OCI-LY1 (cell line): ENCODE measurements around the gene ZBTB24.
A peak's percentile ranks its signal among the peaks of the same experiment; 100 is the strongest.

Experiments used
- H2AFZ ChIP-seq: fragments of 200-600 bp; sonication (generic), shearing (Covaris generic); 2 replicates; pipeline ENCODE4 v1.6.0; 2014; ENCODE audit warnings: antibody characterized with exemption, mild to moderate bottlenecking, low read length
- H3F3A ChIP-seq: fragments of 200-600 bp; sonication (generic), shearing (Covaris generic); 2 replicates; pipeline ENCODE4 v1.6.0; 2014; ENCODE audit warnings: mild to moderate bottlenecking, antibody characterized with exemption, low read length, moderate library complexity; ENCODE audit not compliant: insufficient read depth
- H3K27ac ChIP-seq: fragments of 200-600 bp; sonication (generic); 2 replicates; pipeline ENCODE4 v1.5.1; 2014; ENCODE audit warnings: low read length, mixed run types, mild to moderate bottlenecking, low read depth; ENCODE audit not compliant: poor library complexity, severe bottlenecking
- H3K27me3 ChIP-seq: fragments of 200-600 bp; sonication (generic); 2 replicates; pipeline ENCODE4 v1.6.0; 2014; ENCODE audit warnings: antibody characterized with exemption, mild to moderate bottlenecking, low read length, moderate library complexity; ENCODE audit not compliant: insufficient read depth
- H3K36me3 ChIP-seq: fragments of 200-600 bp; sonication (generic); 2 replicates; pipeline ENCODE4 v1.6.1; 2014; ENCODE audit warnings: mild to moderate bottlenecking, antibody characterized with exemption, low read length, moderate library complexity, mixed read lengths; ENCODE audit not compliant: insufficient read depth
- H3K4me1 ChIP-seq: fragments of 200-600 bp; sonication (generic); 2 replicates; pipeline ENCODE4 v1.5.1; 2014; ENCODE audit warnings: mild to moderate bottlenecking, low read length, moderate library complexity; ENCODE audit not compliant: insufficient read depth, severe bottlenecking
- H3K4me2 ChIP-seq: fragments of 200-600 bp; sonication (generic), shearing (Covaris generic); 2 replicates; pipeline ENCODE4 v1.6.1; 2014; ENCODE audit warnings: low read length
- H3K4me3 ChIP-seq: fragments of 200-600 bp; sonication (generic); 2 replicates; pipeline ENCODE4 v1.5.1; 2014; ENCODE audit warnings: low read length, low read depth, mild to moderate bottlenecking, mixed read lengths; ENCODE audit not compliant: poor library complexity, severe bottlenecking
- H3K79me2 ChIP-seq: fragments of 200-600 bp; shearing (Covaris generic); 2 replicates; pipeline ENCODE4 v1.6.1; 2016; ENCODE audit warnings: mixed run types, low read length, mixed read lengths; ENCODE audit not compliant: insufficient read depth
- H3K9ac ChIP-seq: fragments of 200-600 bp; sonication (generic), shearing (Covaris generic); 2 replicates; pipeline ENCODE4 v1.6.1; 2014; ENCODE audit warnings: mild to moderate bottlenecking, low read length, mixed read lengths
- H3K9me2 ChIP-seq: fragments of 200-600 bp; sonication (generic), shearing (Covaris generic); 2 replicates; pipeline ENCODE4 v1.6.1; 2014; ENCODE audit warnings: low read depth, mild to moderate bottlenecking, low read length, mixed read lengths
- H3K9me3 ChIP-seq: fragments of 200-600 bp; shearing (Covaris generic); 2 replicates; pipeline ENCODE4 v1.6.1; 2014; ENCODE audit warnings: low read length, mixed read lengths
- H4K20me1 ChIP-seq: fragments of 200-600 bp; sonication (generic), shearing (Covaris generic); 2 replicates; pipeline ENCODE4 v1.6.0; 2016; ENCODE audit warnings: mild to moderate bottlenecking, low read length; ENCODE audit not compliant: insufficient read depth
- CTCF ChIP-seq: fragments of 200-600 bp; sonication (generic), shearing (Covaris generic); IDR thresholded peaks from 2 replicates; pipeline ENCODE4 v1.5.1; 2017; ENCODE audit warnings: mild to moderate bottlenecking, antibody characterized with exemption, low read length, moderate library complexity, mixed read lengths
- EZH2 ChIP-seq: fragments of 200-600 bp; sonication (generic), shearing (Covaris generic); IDR thresholded peaks from 2 replicates; pipeline ENCODE4 v1.8.0; 2017; ENCODE audit warnings: borderline replicate concordance, mixed run types, mild to moderate bottlenecking, antibody characterized with exemption, low read length, moderate library complexity, mixed read lengths

ZBTB24 gene

DNA sequence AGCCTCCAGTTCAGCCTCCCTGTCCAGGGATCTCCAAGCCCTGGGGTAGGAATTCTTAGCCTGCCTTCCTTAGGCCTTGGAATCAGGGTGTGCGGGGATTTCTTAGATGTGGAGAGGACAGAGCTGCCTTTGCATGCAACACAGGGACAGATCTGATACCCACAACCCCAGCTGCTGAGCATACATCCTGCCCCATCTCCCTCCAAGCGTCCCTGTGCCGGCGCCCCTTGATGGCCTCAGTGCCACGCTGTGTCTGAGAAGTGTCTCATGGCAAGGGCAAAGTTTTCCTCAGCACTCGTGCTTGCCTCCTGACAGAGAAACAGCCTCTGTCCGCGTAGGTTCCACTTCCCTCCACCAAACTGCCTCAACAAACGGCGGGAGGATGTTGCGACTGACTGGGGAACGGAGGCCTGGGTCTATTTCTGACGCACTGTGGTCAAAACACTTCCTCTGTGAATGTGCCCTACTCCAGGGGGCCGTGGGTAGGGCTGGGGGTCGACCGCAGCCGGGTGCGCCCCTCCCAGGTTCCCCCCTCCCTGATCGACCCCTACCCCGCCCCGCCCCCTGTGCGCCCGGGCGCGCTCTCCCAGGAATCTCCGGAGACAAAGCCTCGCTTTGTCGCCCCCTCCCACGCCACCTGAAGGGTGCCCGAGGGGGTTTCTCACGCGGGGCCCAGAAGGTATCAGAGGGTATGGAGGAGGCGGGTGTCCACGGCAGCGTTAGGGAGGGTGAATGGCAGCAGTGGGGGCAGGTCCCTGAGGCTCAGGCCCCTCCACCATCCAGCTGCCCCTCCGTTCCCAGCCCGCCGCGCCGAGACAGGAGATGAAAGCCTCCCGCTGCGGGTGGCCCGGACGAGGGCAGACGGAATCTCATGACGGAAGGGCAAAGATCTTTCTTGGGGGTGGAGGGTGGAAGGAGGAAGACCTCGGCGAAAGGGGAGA lies 28.3 kb downstream of the ZBTB24 start:
- H3K79me2 ChIP-seq, result no peaks in the 10 kb centered on the region
- H3K9me3 ChIP-seq, result no peaks in the 10 kb centered on the region
- TF ChIP-seq CTCF (no peak), EZH2 (no peak)
- H3K4me1 ChIP-seq, result peaks cover 48% of the 10 kb centered on the region
- peaks cover 7% of the 10 kb centered on the region; the same call in 1 of the 2 replicates for H3F3A ChIP-seq
- peak overlapping the region; percentile 88 for H3K27ac ChIP-seq
- peak overlapping the region; percentile 81 for H3K4me2 ChIP-seq
- no peaks in the 10 kb centered on the region for H4K20me1 ChIP-seq
- H3K9ac ChIP-seq, result peak overlapping the region; percentile 81
- H2AFZ ChIP-seq, result no peak overlapping the region
- H3K36me3 ChIP-seq, result peaks cover 20% of the 10 kb centered on the region; the same call in 1 of the 2 replicates
- peak overlapping the region; percentile 79 for H3K4me3 ChIP-seq
- no peaks in the 10 kb centered on the region for H3K27me3 ChIP-seq
- no peaks in the 10 kb centered on the region for H3K9me2 ChIP-seq

GRCh38 chr6:109453594-109454495 lies 29.2 kb downstream of the ZBTB24 start:
- H3K4me1 ChIP-seq, result peaks cover 42% of the 10 kb centered on the region
- H4K20me1 ChIP-seq, result no peaks in the 10 kb centered on the region
- H3K4me3 ChIP-seq, result peak overlapping the region; percentile 79
- H3K9ac ChIP-seq, result peak overlapping the region; percentile 81
- peaks cover 20% of the 10 kb centered on the region; the same call in 1 of the 2 replicates for H3K36me3 ChIP-seq
- peak overlapping the region; percentile 88 for H3K27ac ChIP-seq
- H3F3A ChIP-seq, result no peaks in the 10 kb centered on the region
- H3K9me2 ChIP-seq, result no peaks in the 10 kb centered on the region
- no peaks in the 10 kb centered on the region for H3K27me3 ChIP-seq
- no peak overlapping the region for H2AFZ ChIP-seq
- TF ChIP-seq EZH2 (no peak), CTCF (no peak)
- no peaks in the 10 kb centered on the region for H3K79me2 ChIP-seq
- no peaks in the 10 kb centered on the region for H3K9me3 ChIP-seq
- H3K4me2 ChIP-seq, result peak overlapping the region; percentile 81

- Histone ChIP-seq H3K79me2 (no peaks in the 10 kb centered on the region), H3F3A (no peaks in the 10 kb centered on the region), H3K4me2 (no peak overlapping the region), H3K36me3 (peaks cover 20% of the 10 kb centered on the region; the same call in 1 of the 2 replicates), H3K27ac (peak overlapping the region; percentile 88), H3K27me3 (no peaks in the 10 kb centered on the region), H3K9me2 (no peaks in the 10 kb centered on the region), H3K4me1 (peaks cover 35% of the 10 kb centered on the region), H2AFZ (no peak overlapping the region), H4K20me1 (no peaks in the 10 kb centered on the region), H3K9me3 (no peaks in the 10 kb centered on the region), H3K9ac (no peak overlapping the region), H3K4me3 (no peak overlapping the region)
- no peak for TF ChIP-seq EZH2
- TF ChIP-seq CTCF, result no peak
These were observed 29.9 kb downstream of the ZBTB24 start for GRCh38 chr6:109453156-109453555.
